Ectodermal cell (in vitro differentiated cells): Measurements from ENCODE around the gene DIDO1.

Experiments used
- H3K27ac ChIP-seq: 2 replicates; pipeline ENCODE4 v1.7.0; 2013; ENCODE audit warnings: mild to moderate bottlenecking, low read depth, low read length; ENCODE audit not compliant: insufficient read depth, poor library complexity, severe bottlenecking
- H3K27me3 ChIP-seq: 2 replicates; pipeline ENCODE4 v1.7.0; 2013; ENCODE audit warnings: mild to moderate bottlenecking, low read length; ENCODE audit not compliant: insufficient read depth, control insufficient read depth, poor library complexity, severe bottlenecking
- H3K36me3 ChIP-seq: one replicate; pipeline ENCODE4 v1.7.0; 2013; ENCODE audit warnings: low read length; ENCODE audit not compliant: control insufficient read depth, insufficient read depth
- H3K4me1 ChIP-seq: one replicate; pipeline ENCODE4 v1.7.0; 2013; ENCODE audit warnings: low read length; ENCODE audit not compliant: control insufficient read depth, insufficient read depth
- H3K4me3 ChIP-seq: 2 replicates; pipeline ENCODE4 v1.7.0; 2013; ENCODE audit warnings: low read depth, low read length, control low read depth; ENCODE audit not compliant: insufficient read depth
- H3K9me3 ChIP-seq: 2 replicates; pipeline ENCODE4 v1.7.0; 2013; ENCODE audit warnings: mild to moderate bottlenecking, low read length, moderate library complexity; ENCODE audit not compliant: control insufficient read depth
- whole genome bisulfite sequencing, 2 experiments: methylation state at CpG; one replicate each; pipeline ENCODE4 v1.1.7; 2013; ENCODE audit warnings: missing lambda C conversion rate in 2 of 2; 5-methylcytosine and 5-hydroxymethylcytosine counted together

The DIDO1 gene

DNA sequence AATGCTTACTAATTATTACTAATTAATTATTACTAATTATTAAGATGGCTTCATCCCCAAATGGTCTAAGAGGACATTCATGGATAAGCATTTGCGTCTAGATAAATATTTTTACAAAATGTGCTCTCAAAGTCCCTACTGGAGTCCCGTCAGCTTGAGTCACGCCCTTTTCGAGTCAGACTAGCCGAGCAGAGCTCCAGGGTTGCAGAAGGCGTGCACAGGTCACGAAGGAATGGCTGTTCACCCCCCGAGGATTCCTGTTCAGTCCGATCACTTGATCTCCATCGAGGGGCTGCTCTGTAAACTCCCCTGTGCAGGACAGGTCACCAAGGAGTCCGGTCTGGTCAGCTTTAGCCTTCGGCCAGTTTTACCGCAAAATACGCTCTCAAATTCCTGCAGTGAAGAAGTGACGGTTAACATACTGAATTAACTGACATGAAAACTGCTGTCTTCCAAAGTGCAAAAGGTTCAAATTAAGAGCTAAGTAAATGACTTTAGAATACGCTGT lies 84.5 kb downstream of the DIDO1 start:
- Histone ChIP-seq H3K36me3 (no peaks in the 10 kb centered on the region), H3K4me1 (peaks cover 6% of the 10 kb centered on the region), H3K27me3 (no peaks in the 10 kb centered on the region), H3K27ac (no peak overlapping the region), H3K9me3 (no peaks in the 10 kb centered on the region), H3K4me3 (no peak overlapping the region)
- 94 to 95% methylated on average over 15 to 16 of the region's 16 CpGs for WGBS, 2 experiments

DNA sequence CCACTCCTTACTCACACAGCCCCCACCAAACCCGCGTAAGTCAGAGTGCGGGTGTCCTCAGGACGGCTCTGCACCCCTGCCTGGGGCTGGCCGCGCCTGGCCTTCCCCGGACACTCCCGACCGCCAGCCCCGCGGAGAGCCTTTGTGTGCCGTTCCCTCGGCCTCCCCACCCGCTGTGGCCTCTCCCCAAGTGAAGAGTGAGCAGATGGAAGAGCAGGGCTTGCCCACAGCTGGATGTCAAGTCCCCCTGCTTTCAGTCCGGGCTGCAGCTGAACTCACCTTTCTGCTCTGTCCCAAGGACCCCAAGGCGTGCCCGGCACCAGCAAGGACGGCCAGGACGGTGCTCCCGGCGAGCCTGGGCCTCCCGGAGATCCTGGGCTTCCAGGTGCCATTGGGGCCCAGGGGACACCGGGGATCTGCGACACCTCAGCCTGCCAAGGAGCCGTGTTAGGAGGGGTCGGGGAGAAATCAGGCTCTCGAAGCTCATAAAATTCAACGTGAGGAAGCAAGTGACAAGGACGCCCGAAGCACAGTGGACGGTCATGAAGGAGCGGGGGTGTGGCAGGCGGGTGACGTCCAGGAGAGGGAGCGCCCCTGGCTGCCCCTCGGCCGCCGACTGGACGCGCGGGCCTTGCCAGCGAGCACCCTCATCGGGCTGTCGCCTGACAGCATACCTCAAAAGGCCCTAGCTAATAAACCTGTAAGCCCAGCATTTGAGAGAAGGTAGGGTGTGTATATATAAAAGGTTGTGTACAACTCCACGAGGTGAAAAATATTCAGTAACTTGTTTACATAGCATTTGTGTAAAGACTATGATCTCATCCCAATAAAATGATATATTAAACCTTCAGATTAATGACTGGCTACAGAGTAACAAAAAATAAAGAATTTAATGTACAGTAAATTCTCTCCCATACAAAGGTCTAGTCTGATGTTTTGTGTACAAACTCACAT lies 85.8 kb downstream of the DIDO1 start:
- Histone ChIP-seq H3K27me3 (no peaks in the 10 kb centered on the region), H3K27ac (no peak overlapping the region), H3K36me3 (no peaks in the 10 kb centered on the region), H3K9me3 (no peaks in the 10 kb centered on the region), H3K4me1 (peaks cover 6% of the 10 kb centered on the region), H3K4me3 (no peak overlapping the region)
- WGBS, 2 experiments = 84 to 85% methylated on average over 44 of the region's 45 CpGs

DNA sequence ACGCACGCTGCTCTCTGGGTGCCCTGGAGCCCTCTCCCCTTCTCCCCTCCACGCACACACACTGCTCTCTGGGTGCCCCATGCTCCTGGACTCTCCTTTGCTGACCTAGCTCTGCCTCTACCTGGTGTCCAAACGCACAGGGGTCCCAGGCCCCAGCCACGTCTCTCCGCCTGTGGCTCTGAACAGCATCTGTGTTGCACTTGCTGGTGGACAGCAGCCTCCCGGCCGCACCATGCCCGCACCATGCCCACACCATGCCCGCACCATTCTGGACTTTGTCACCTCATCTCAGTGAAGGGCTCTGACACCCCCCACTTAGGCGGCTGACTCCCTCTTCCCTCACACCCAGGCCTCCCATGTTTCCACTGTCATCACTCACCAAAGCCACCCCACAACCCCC lies 86.5 kb downstream of the DIDO1 start:
- Histone ChIP-seq H3K27me3 (no peaks in the 10 kb centered on the region), H3K4me3 (no peak overlapping the region), H3K36me3 (no peaks in the 10 kb centered on the region), H3K4me1 (peaks cover 13% of the 10 kb centered on the region), H3K27ac (no peak overlapping the region), H3K9me3 (no peaks in the 10 kb centered on the region)
- 92 to 96% methylated on average over 11 of the region's 11 CpGs for WGBS, 2 experiments

DNA sequence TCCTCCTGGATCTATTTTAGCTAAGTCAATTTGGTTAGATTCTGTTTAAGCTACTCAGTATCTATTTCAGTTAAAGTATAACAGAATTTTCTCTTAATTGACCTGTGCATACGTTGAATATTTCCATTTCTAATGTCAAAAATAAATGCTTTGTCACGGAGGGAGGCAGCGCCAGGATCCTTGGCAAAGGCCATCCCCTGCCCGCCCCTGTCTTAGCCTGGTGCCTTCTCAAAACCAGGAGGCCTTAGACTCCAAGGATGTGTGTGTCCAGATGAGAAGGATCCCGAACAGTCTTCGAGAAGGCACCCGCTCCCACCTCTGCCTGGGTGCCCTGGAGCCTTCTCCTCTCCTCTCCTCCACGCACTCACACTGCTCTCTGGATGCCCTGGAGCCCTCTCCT lies 87.0 kb downstream of the DIDO1 start:
- 91 to 95% methylated on average over 8 of the region's 8 CpGs for WGBS, 2 experiments
- H3K4me3 ChIP-seq = no peak overlapping the region

DNA sequence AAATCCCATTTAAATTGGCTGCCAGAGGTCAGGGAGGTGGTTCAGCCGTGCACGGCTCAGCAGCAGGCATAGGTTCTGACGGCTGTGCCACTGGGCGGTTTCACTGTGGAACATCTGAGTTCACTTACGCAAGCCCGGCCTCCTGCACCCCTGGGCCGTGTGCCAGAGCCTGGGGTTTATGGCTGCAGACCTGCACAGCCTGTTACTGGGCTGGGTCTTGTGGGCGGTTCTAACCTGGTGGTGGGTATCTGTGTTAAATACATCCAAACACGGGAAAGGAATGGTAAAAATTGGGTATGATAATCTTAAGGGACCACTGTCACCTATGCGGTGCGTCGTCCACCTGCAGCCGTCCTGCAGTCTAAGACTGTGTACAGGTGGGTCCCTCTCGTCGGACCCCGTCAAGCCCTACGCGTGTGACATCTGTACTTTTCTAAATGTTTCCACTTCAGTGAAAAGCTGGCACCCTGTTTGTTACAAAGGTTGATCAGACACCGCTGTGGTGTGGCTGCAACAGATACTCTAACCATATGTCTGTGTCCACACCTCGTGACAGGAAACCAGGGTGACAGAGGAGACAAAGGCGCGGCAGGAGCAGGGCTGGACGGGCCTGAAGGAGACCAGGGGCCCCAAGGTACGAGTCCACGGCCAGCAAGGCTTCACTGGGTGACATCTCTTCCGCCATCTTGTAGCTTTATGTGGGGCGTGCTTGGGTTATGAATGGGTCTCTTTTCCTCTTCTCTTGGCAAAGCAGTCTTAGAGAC lies 88.0 kb downstream of the DIDO1 start:
- no peak overlapping the region for H3K4me3 ChIP-seq
- no peak overlapping the region for H3K27ac ChIP-seq
- H3K27me3 ChIP-seq = no peaks in the 10 kb centered on the region
- H3K4me1 ChIP-seq = peaks cover 16% of the 10 kb centered on the region
- no peaks in the 10 kb centered on the region for H3K9me3 ChIP-seq
- H3K36me3 ChIP-seq = no peaks in the 10 kb centered on the region
- WGBS, 2 experiments = 94 to 95% methylated on average over 27 of the region's 27 CpGs

More for the DNA sequence above, 87.0 kb downstream of the DIDO1 start:
- Histone ChIP-seq H3K4me1 (peaks cover 16% of the 10 kb centered on the region), H3K9me3 (no peaks in the 10 kb centered on the region), H3K36me3 (no peaks in the 10 kb centered on the region), H3K27me3 (no peaks in the 10 kb centered on the region), H3K27ac (no peak overlapping the region)

DNA sequence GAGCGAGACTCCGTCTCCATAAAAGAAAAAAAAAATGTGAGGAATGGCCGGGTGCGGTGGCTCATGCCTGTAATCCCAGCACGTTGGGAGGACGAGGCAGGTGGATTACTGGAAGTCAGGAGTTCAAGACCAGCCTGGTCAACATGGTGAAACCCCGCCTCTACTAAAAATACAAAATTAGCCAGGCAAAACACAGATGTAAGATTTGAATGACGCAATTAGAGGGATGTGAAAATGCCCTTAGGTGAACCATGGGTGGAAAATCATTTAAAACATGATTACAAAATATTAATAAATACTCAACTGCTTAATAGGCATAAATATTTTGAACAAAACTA lies 88.5 kb downstream of the DIDO1 start:
- Histone ChIP-seq H3K36me3 (no peaks in the 10 kb centered on the region), H3K27ac (no peak overlapping the region), H3K4me3 (no peak overlapping the region), H3K27me3 (no peaks in the 10 kb centered on the region), H3K9me3 (no peaks in the 10 kb centered on the region), H3K4me1 (peaks cover 16% of the 10 kb centered on the region)
- WGBS, 2 experiments = 95 to 96% methylated on average over 7 to 8 of the region's 8 CpGs

DNA sequence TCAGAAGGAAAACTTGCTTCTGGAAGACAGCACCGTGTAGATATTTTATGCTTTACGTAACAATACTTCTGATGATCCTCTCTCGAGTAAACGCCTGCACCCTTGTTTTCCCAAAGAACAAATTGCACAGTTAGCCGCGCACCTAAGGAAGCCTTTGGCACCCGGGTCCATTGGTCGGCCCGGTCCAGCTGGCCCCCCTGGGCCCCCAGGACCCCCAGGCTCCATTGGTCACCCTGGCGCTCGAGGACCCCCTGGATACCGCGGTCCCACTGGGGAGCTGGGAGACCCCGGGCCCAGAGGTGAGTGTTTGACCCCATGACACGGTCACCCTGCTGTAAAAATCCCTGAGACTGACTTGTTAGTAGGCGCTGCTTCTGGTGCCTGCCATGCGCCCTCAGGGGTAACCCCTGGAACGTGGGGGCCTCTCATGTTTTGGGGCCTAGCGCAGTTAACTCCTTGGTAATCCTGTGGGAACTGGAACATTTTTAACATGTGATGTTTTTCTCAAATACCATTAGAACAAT lies 89.3 kb downstream of the DIDO1 start:
- no peak overlapping the region for H3K4me3 ChIP-seq
- no peak overlapping the region for H3K27ac ChIP-seq
- 95 to 96% methylated on average over 19 of the region's 19 CpGs for WGBS, 2 experiments
- no peaks in the 10 kb centered on the region for H3K36me3 ChIP-seq
- no peaks in the 10 kb centered on the region for H3K27me3 ChIP-seq
- peaks cover 21% of the 10 kb centered on the region for H3K4me1 ChIP-seq
- no peaks in the 10 kb centered on the region for H3K9me3 ChIP-seq

GRCh38 chr20:62835931-62836861 lies 90.1 kb downstream of the DIDO1 start:
- H3K4me3 ChIP-seq = no peak overlapping the region
- H3K27ac ChIP-seq = no peak overlapping the region
- no peaks in the 10 kb centered on the region for H3K36me3 ChIP-seq
- 89 to 90% methylated on average over 52 of the region's 52 CpGs for WGBS, 2 experiments
- H3K4me1 ChIP-seq = peaks cover 24% of the 10 kb centered on the region
- H3K27me3 ChIP-seq = no peaks in the 10 kb centered on the region
- H3K9me3 ChIP-seq = no peaks in the 10 kb centered on the region

GRCh38 chr20:62834967-62835730 lies 91.2 kb downstream of the DIDO1 start:
- WGBS, 2 experiments = 88 to 89% methylated on average over 24 of the region's 24 CpGs

More at GRCh38 chr20:62834967-62835730, 91.2 kb downstream of the DIDO1 start:
- H3K27me3 ChIP-seq = no peaks in the 10 kb centered on the region
- no peaks in the 10 kb centered on the region for H3K36me3 ChIP-seq
- H3K4me3 ChIP-seq = no peak overlapping the region
- H3K9me3 ChIP-seq = no peaks in the 10 kb centered on the region
- H3K27ac ChIP-seq = no peak overlapping the region
- H3K4me1 ChIP-seq = peaks cover 18% of the 10 kb centered on the region
